ENCODE data around the gene ARPC1B.
"Not testable (repeated sequence)": the region's sequence is repeated elsewhere in the genome, so short reads cannot be mapped to it uniquely, and the experiment has no call there.

The ARPC1B gene

GRCh38 chr7:99406557-99406956, 32.0 kb downstream of the ARPC1B start:
- Mint-ChIP-seq H3K27me3 (no peaks in the 10 kb centered on the region), H3K36me3 (ENCODE audit: low read depth) (peaks cover 91% of the 10 kb centered on the region), H3K4me3 (peak overlapping the region; percentile 94), H3K4me1 (ENCODE audit: low read depth) (peaks cover 55% of the 10 kb centered on the region), H3K27ac (peak overlapping the region; percentile 100), H3K9me3 (no peaks in the 10 kb centered on the region)
- DNase-seq, result no peak

- H3K27me3 Mint-ChIP-seq, result no peaks in the 10 kb centered on the region
- H3K36me3 Mint-ChIP-seq (ENCODE audit: low read depth), result peaks cover 91% of the 10 kb centered on the region
- H3K4me1 Mint-ChIP-seq (ENCODE audit: low read depth), result peaks cover 62% of the 10 kb centered on the region
- H3K27ac Mint-ChIP-seq, result peak overlapping the region; percentile 100
- H3K4me3 Mint-ChIP-seq, result peak overlapping the region; percentile 94
- DNase-seq, result no peak
- no peaks in the 10 kb centered on the region for H3K9me3 Mint-ChIP-seq
These were observed 33.4 kb downstream of the ARPC1B start for GRCh38 chr7:99407872-99408378.

GRCh38 chr7:99408379-99409191, 34.1 kb downstream of the ARPC1B start, which contains the start of the genes BUD31 and PDAP1:
TSS of gene BUD31 (plus strand) at chr7:99408969. CDS start at chr7:99411093, 2,124 bp downstream.
TSS of gene PDAP1 (minus strand) at chr7:99408597. CDS start at chr7:99408548, 49 bp downstream.
- H3K4me1 Mint-ChIP-seq (ENCODE audit: low read depth), result peaks cover 63% of the 10 kb centered on the region

GRCh38 chr7:99409192-99409572, 34.7 kb downstream of the ARPC1B start:
- H3K4me3 Mint-ChIP-seq, result peak overlapping the region; percentile 94
- no peak for DNase-seq
- peaks cover 58% of the 10 kb centered on the region for H3K4me1 Mint-ChIP-seq (ENCODE audit: low read depth)
- H3K27me3 Mint-ChIP-seq, result no peaks in the 10 kb centered on the region
- H3K36me3 Mint-ChIP-seq (ENCODE audit: low read depth), result peaks cover 89% of the 10 kb centered on the region
- peak overlapping the region; percentile 100 for H3K27ac Mint-ChIP-seq
- no peaks in the 10 kb centered on the region for H3K9me3 Mint-ChIP-seq

More at GRCh38 chr7:99408379-99409191, 34.1 kb downstream of the ARPC1B start, which contains the start of the genes BUD31 and PDAP1:
- no peaks in the 10 kb centered on the region for H3K27me3 Mint-ChIP-seq
- no peaks in the 10 kb centered on the region for H3K9me3 Mint-ChIP-seq
- DNase-seq, result peak; percentile 98
- peaks cover 91% of the 10 kb centered on the region for H3K36me3 Mint-ChIP-seq (ENCODE audit: low read depth)
- H3K27ac Mint-ChIP-seq, result peak within 1 kb of the TSS; percentile 100
- peak within 1 kb of the TSS; percentile 94 for H3K4me3 Mint-ChIP-seq

- Mint-ChIP-seq H3K36me3 (ENCODE audit: low read depth) (peaks cover 89% of the 10 kb centered on the region), H3K4me1 (ENCODE audit: low read depth) (peaks cover 56% of the 10 kb centered on the region), H3K4me3 (peak overlapping the region; percentile 94), H3K27me3 (no peaks in the 10 kb centered on the region), H3K27ac (peak overlapping the region; percentile 100), H3K9me3 (no peaks in the 10 kb centered on the region)
- DNase-seq, result no peak
These were observed 35.3 kb downstream of the ARPC1B start for GRCh38 chr7:99409806-99410205.

GRCh38 chr7:99410635-99411034, 36.1 kb downstream of the ARPC1B start:
- H3K27me3 Mint-ChIP-seq, result no peaks in the 10 kb centered on the region
- no peak for DNase-seq
- peak overlapping the region; percentile 100 for H3K27ac Mint-ChIP-seq
- peaks cover 54% of the 10 kb centered on the region for H3K4me1 Mint-ChIP-seq (ENCODE audit: low read depth)
- peak overlapping the region; percentile 94 for H3K4me3 Mint-ChIP-seq
- H3K9me3 Mint-ChIP-seq, result no peaks in the 10 kb centered on the region
- peaks cover 89% of the 10 kb centered on the region for H3K36me3 Mint-ChIP-seq (ENCODE audit: low read depth)

GRCh38 chr7:99415513-99416127, 41.1 kb downstream of the ARPC1B start:
- not testable (repeated sequence) for H3K9me3 Mint-ChIP-seq, H3K4me3 Mint-ChIP-seq, DNase-seq, H3K27me3 Mint-ChIP-seq
- Mint-ChIP-seq H3K36me3 (ENCODE audit: low read depth) (peaks cover 94% of the 10 kb centered on the region), H3K27ac (peak overlapping the region; percentile 85), H3K4me1 (ENCODE audit: low read depth) (peaks cover 29% of the 10 kb centered on the region)

GRCh38 chr7:99418260-99418659, 43.7 kb downstream of the ARPC1B start:
- DNase-seq, result no peak
- Mint-ChIP-seq H3K27ac (no peak overlapping the region), H3K9me3 (no peaks in the 10 kb centered on the region), H3K4me3 (no peak overlapping the region), H3K4me1 (ENCODE audit: low read depth) (peaks cover 11% of the 10 kb centered on the region), H3K36me3 (ENCODE audit: low read depth) (peaks cover 91% of the 10 kb centered on the region), H3K27me3 (no peaks in the 10 kb centered on the region)

- peak overlapping the region; percentile 33 for H3K27ac Mint-ChIP-seq
- DNase-seq, result no peak
- H3K9me3 Mint-ChIP-seq, result no peaks in the 10 kb centered on the region
- H3K4me3 Mint-ChIP-seq, result no peak overlapping the region
- peaks cover 10% of the 10 kb centered on the region for H3K4me1 Mint-ChIP-seq (ENCODE audit: low read depth)
- peaks cover 93% of the 10 kb centered on the region for H3K36me3 Mint-ChIP-seq (ENCODE audit: low read depth)
- no peaks in the 10 kb centered on the region for H3K27me3 Mint-ChIP-seq
These were observed 44.9 kb downstream of the ARPC1B start for GRCh38 chr7:99419323-99420021.

GRCh38 chr7:99420213-99420612, 45.7 kb downstream of the ARPC1B start:
- H3K36me3 Mint-ChIP-seq (ENCODE audit: low read depth), result peaks cover 93% of the 10 kb centered on the region
- no peak overlapping the region for H3K4me3 Mint-ChIP-seq
- H3K4me1 Mint-ChIP-seq (ENCODE audit: low read depth), result peaks cover 5% of the 10 kb centered on the region
- DNase-seq, result no peak
- H3K27ac Mint-ChIP-seq, result peak overlapping the region; percentile 33
- no peaks in the 10 kb centered on the region for H3K27me3 Mint-ChIP-seq
- no peaks in the 10 kb centered on the region for H3K9me3 Mint-ChIP-seq

- Mint-ChIP-seq H3K4me3 (no peak overlapping the region), H3K4me1 (ENCODE audit: low read depth) (peaks cover 3% of the 10 kb centered on the region), H3K27me3 (no peaks in the 10 kb centered on the region), H3K9me3 (no peaks in the 10 kb centered on the region), H3K27ac (no peak overlapping the region), H3K36me3 (ENCODE audit: low read depth) (peaks cover 91% of the 10 kb centered on the region)
- DNase-seq, result no peak
These were observed 46.5 kb downstream of the ARPC1B start for GRCh38 chr7:99420986-99421385.

- Mint-ChIP-seq H3K36me3 (ENCODE audit: low read depth) (peaks cover 82% of the 10 kb centered on the region), H3K4me1 (ENCODE audit: low read depth) (no peaks in the 10 kb centered on the region), H3K27ac (peak overlapping the region; percentile 49), H3K9me3 (no peaks in the 10 kb centered on the region), H3K4me3 (no peak overlapping the region), H3K27me3 (no peaks in the 10 kb centered on the region)
- no peak for DNase-seq
These were observed 47.7 kb downstream of the ARPC1B start for GRCh38 chr7:99422186-99422585.

GRCh38 chr7:99422625-99423024, 48.1 kb downstream of the ARPC1B start:
- Mint-ChIP-seq H3K27ac (no peak overlapping the region), H3K9me3 (no peaks in the 10 kb centered on the region)

GRCh38 chr7:99424932-99425730, 50.6 kb downstream of the ARPC1B start:
- no peak for DNase-seq
- H3K4me1 Mint-ChIP-seq (ENCODE audit: low read depth), result peaks cover 2% of the 10 kb centered on the region
- no peak overlapping the region for H3K4me3 Mint-ChIP-seq
- H3K9me3 Mint-ChIP-seq, result no peaks in the 10 kb centered on the region
- peaks cover 73% of the 10 kb centered on the region for H3K36me3 Mint-ChIP-seq (ENCODE audit: low read depth)
- H3K27ac Mint-ChIP-seq, result no peak overlapping the region
- H3K27me3 Mint-ChIP-seq, result no peaks in the 10 kb centered on the region

More at GRCh38 chr7:99422625-99423024, 48.1 kb downstream of the ARPC1B start:
- Mint-ChIP-seq H3K4me3 (no peak overlapping the region), H3K4me1 (ENCODE audit: low read depth) (no peaks in the 10 kb centered on the region), H3K36me3 (ENCODE audit: low read depth) (peaks cover 78% of the 10 kb centered on the region), H3K27me3 (no peaks in the 10 kb centered on the region)
- no peak for DNase-seq
